K562 (cell line): Measurements from ENCODE around the gene TMEM117. TPM values are rescaled to one million over a fixed set of nuclear protein-coding genes. Genes with fewer than 3 reads are reported as not detected.

ENCODE experiments used
- ATAC-seq: fragments of 200-7000 bp; cut with Tn5 transposase; 3 replicates; pipeline ENCODE4 v1.9.1; 2020; ENCODE audit warnings: moderate library complexity
- BruUV-seq: library from RNA; stranded (reverse); fragments of 400-500 nt; replicated peaks from 2 replicates; lab custom pipeline; 2021; lab: Mats Ljungman, UMichigan
- CTCF ChIA-PET: fragments of 300-600 bp; formaldehyde crosslinking; extraction: SDS; loops from one replicate; lab custom pipeline; 2021; ENCODE audit warnings: low intra/inter-chr PET ratio; lab: Yijun Ruan, JAX
- POLR2A ChIA-PET: fragments of 300-600, 350-650 bp; sonication (Branson Sonifier 250); formaldehyde crosslinking; extraction: SDS; loops from one replicate; lab custom pipeline; 2021; ENCODE audit warnings: antibody characterized with exemption, inconsistent platforms; lab: Yijun Ruan, JAX
- DNase-seq, 4 experiments: peaks; one replicate each; pipeline versions ENCODE4 v3.0.0 to v3.0.0-alpha.2; 2011 to 2018; ENCODE audit warnings: low spot score in 3 of 4, mixed read lengths in 3 of 4; ENCODE audit errors: extremely low read depth in 1 of 4
- FAIRE-seq: peaks from 2 replicates; lab custom pipeline; 2011; peaks lifted over from hg19 to GRCh38; lab: Jason Lieb, UNC
- H2AFZ ChIP-seq: 2 replicates; pipeline ENCODE4 v1.6.0; 2011; ENCODE audit warnings: low read depth, low read length, control low read depth, inconsistent platforms
- H3K27ac ChIP-seq: fragments of 200-600 bp; 3 replicates; pipeline ENCODE4 v1.8.0; 2011; ENCODE audit warnings: low read depth, mild to moderate bottlenecking, control low read depth, inconsistent platforms, low read length, moderate library complexity, mixed read lengths; ENCODE audit errors: extremely low read depth
- H3K27me3 ChIP-seq, 2 experiments: fragments of 300-600 bp in 1 of 2; 2 replicates in 1 of 2; 3 replicates in 1 of 2; pipeline versions ENCODE4 v1.6.0 to v1.8.0; 2011; ENCODE audit warnings: inconsistent platforms in 2 of 2, low read length in 2 of 2, mild to moderate bottlenecking in 1 of 2, mixed read lengths in 1 of 2, moderate library complexity in 1 of 2; ENCODE audit not compliant: control insufficient read depth in 2 of 2, insufficient read depth in 2 of 2
- H3K36me3 ChIP-seq: fragments of 300-600 bp; 3 replicates; pipeline ENCODE4 v1.8.0; 2011; ENCODE audit warnings: mild to moderate bottlenecking, low read length, inconsistent platforms; ENCODE audit not compliant: control insufficient read depth, insufficient read depth
- H3K4me1 ChIP-seq, 2 experiments: fragments of 200-600 bp in 1 of 2; replicated peaks in 1 of 2; 2 replicates in 1 of 2; 3 replicates in 1 of 2; pipeline versions ENCODE4 v1.5.1 to v1.8.0; 2011; ENCODE audit warnings: inconsistent platforms in 2 of 2, low read length in 2 of 2, mild to moderate bottlenecking in 1 of 2, mixed read lengths in 1 of 2, moderate library complexity in 1 of 2; ENCODE audit not compliant: control insufficient read depth in 2 of 2, insufficient read depth in 2 of 2
- H3K4me2 ChIP-seq: 2 replicates; pipeline ENCODE4 v1.6.1; 2011; ENCODE audit warnings: low read length, control low read depth, inconsistent platforms, mixed read lengths; ENCODE audit not compliant: insufficient read depth
- H3K4me3 ChIP-seq: fragments of 200-600 bp; sonication (generic), shearing (Covaris generic); 2 replicates; pipeline ENCODE4 v1.5.1; 2016; ENCODE audit warnings: control low read depth, inconsistent platforms
- H3K79me2 ChIP-seq: fragments of 200-600 bp; 3 replicates; pipeline ENCODE4 v1.8.0; 2011; ENCODE audit warnings: low read length, inconsistent platforms; ENCODE audit not compliant: control insufficient read depth, insufficient read depth
- H3K9ac ChIP-seq, 2 experiments: 2 replicates each; pipeline versions ENCODE4 v1.6.0 to v1.6.1; 2011; ENCODE audit warnings: low read depth in 2 of 2, low read length in 2 of 2, control low read depth in 1 of 2, inconsistent platforms in 1 of 2, mild to moderate bottlenecking in 1 of 2, mixed read lengths in 1 of 2; ENCODE audit not compliant: insufficient read depth in 1 of 2
- H3K9me1 ChIP-seq: one replicate; pipeline ENCODE4 v1.6.0; 2011; ENCODE audit warnings: inconsistent platforms, mild to moderate bottlenecking, low read length, moderate library complexity; ENCODE audit not compliant: control insufficient read depth, insufficient read depth
- H3K9me3 ChIP-seq: replicated peaks from 2 replicates; pipeline ENCODE4 v1.5.1; 2011; ENCODE audit warnings: low read depth, low read length, inconsistent platforms; ENCODE audit not compliant: control insufficient read depth, insufficient read depth
- H4K20me1 ChIP-seq: replicated peaks from 2 replicates; pipeline ENCODE4 v1.6.1; 2011; ENCODE audit warnings: low read length, inconsistent platforms, mixed read lengths; ENCODE audit not compliant: control insufficient read depth, insufficient read depth
- CHD4 ChIP-seq: fragments of 200-600 bp; sonication (generic); IDR thresholded peaks from 3 replicates; pipeline ENCODE4 v1.6.1; 2012; ENCODE audit warnings: low read depth, mild to moderate bottlenecking, mixed read lengths, low read length, inconsistent platforms; ENCODE audit not compliant: insufficient read depth, insufficient replicate concordance, poor library complexity, severe bottlenecking
- GATAD2A ChIP-seq: fragments of 450-650 bp; IDR thresholded peaks from 2 replicates; pipeline ENCODE4 v1.6.1; 2017
- HDAC8 ChIP-seq: fragments of 450-650 bp; IDR thresholded peaks from 2 replicates; pipeline ENCODE4 v1.6.1; 2016; ENCODE audit warnings: mild to moderate bottlenecking, missing genetic modification characterization, moderate library complexity, missing compliant biosample characterization
- ILF3 ChIP-seq: fragments of 450-650 bp; IDR thresholded peaks from 2 replicates; pipeline ENCODE4 v1.6.1; 2018; ENCODE audit warnings: antibody characterized with exemption, mild to moderate bottlenecking, moderate library complexity, borderline replicate concordance
- POLR3A ChIP-seq: IDR thresholded peaks from 2 replicates; pipeline ENCODE4 v1.6.1; 2011; ENCODE audit warnings: borderline replicate concordance, mild to moderate bottlenecking, moderate library complexity; ENCODE audit not compliant: insufficient read length, insufficient read depth; ENCODE audit errors: extremely low read depth
- RAD21 ChIP-seq, 2 experiments: fragments of 250-450 bp in 1 of 2; fragments of 450-650 bp in 1 of 2; sonication (Bioruptor Pico) in 1 of 2; formaldehyde crosslinking in 1 of 2; IDR thresholded peaks in 1 of 2; conservative IDR thresholded peaks in 1 of 2; 2 replicates each; pipeline versions ENCODE4 v1.4.0 to v1.8.0; 2020 to 2022; ENCODE audit warnings: mild to moderate bottlenecking in 2 of 2, moderate library complexity in 1 of 2
- SMC3 ChIP-seq: conservative IDR thresholded peaks from 2 replicates; pipeline ENCODE4 v1.6.1; 2011; ENCODE audit warnings: low read depth, low read length, improper control_type of control experiment; ENCODE audit not compliant: insufficient read depth
- STAG1 ChIP-seq: sonication (generic); formaldehyde crosslinking; IDR thresholded peaks from 2 replicates; pipeline ENCODE4 v1.5.0; 2020; ENCODE audit warnings: missing genetic modification reagents, borderline replicate concordance
- STAT5B ChIP-seq: fragments of 250-450 bp; sonication (Bioruptor Pico); IDR thresholded peaks from 2 replicates; pipeline ENCODE4 v1.8.0; 2021; ENCODE audit warnings: mild to moderate bottlenecking, inconsistent platforms
- ZKSCAN3 ChIP-seq: fragments of 250-450 bp; sonication (Bioruptor Pico); IDR thresholded peaks from 2 replicates; pipeline ENCODE4 v1.4.0; 2020
- ZNF224 ChIP-seq: sonication (generic); formaldehyde crosslinking; IDR thresholded peaks from 2 replicates; pipeline ENCODE4 v1.8.0; 2022; ENCODE audit warnings: mild to moderate bottlenecking, missing genetic modification reagents
- ZNF23 ChIP-seq: fragments of 250-450 bp; sonication (Bioruptor Pico); IDR thresholded peaks from 2 replicates; pipeline ENCODE4 v1.4.0; 2020; ENCODE audit warnings: mild to moderate bottlenecking
- ZNF354B ChIP-seq: fragments of 250-450 bp; sonication (Bioruptor Pico); IDR thresholded peaks from 2 replicates; pipeline ENCODE4 v1.4.0; 2020
- ZNF444 ChIP-seq: fragments of 250-450 bp; sonication (Bioruptor Pico); IDR thresholded peaks from 2 replicates; pipeline ENCODE4 v1.4.0; 2020; ENCODE audit warnings: mild to moderate bottlenecking, moderate library complexity
- ZNF695 ChIP-seq: fragments of 450-650 bp; formaldehyde crosslinking; IDR thresholded peaks from 2 replicates; pipeline ENCODE4 v1.4.0; 2020; ENCODE audit warnings: mild to moderate bottlenecking, moderate library complexity
- ZNF764 ChIP-seq: fragments of 250-450 bp; sonication (Bioruptor Pico); IDR thresholded peaks from 2 replicates; pipeline ENCODE4 v1.4.0; 2020; ENCODE audit warnings: low read depth, mild to moderate bottlenecking, moderate library complexity
- WGBS: fragments of 100-300 bp; shearing (Covaris generic); methylation state at CpG from one replicate; pipeline ENCODE4 v1.1.6; 2016; ENCODE audit warnings: low coverage, mixed read lengths; ENCODE audit not compliant: insufficient coverage; ENCODE audit errors: missing lambda C conversion rate; 5-methylcytosine and 5-hydroxymethylcytosine counted together
- in situ Hi-C: fragments of 300-500 bp; cut with MboI; formaldehyde crosslinking; loops from 4 replicates; pipeline ENCODE4 v1.15.0; 2018; ENCODE audit warnings: inconsistent platforms, mixed read lengths
- intact Hi-C: fragments of 100-400 bp; cut with micrococcal nuclease; formaldehyde crosslinking; loops from 2 replicates; pipeline ENCODE4 v1.14.2; 2022
- polyA plus RNA-seq, 8 experiments: library from polyadenylated mRNA; depleted of rRNA in 4 of 8; stranded (reverse) in 5 of 8; unstranded in 3 of 8; fragments of >200 nt; fragmentation: Nextera tagmentation in 2 of 8; fragmentation: Illumina TruSeq in 1 of 8; extraction: Ambion mirVana in 2 of 8; extraction: Trizol in 1 of 8; gene quantifications; 2 replicates each; pipeline versions ENCODE4 v1.2.1 to v1.2.3, GENCODE V29; 2011 to 2014; ENCODE audit warnings: inconsistent platforms in 1 of 8, missing spikeins in 1 of 8
- total RNA-seq, 7 experiments: library from RNA; depleted of rRNA in 6 of 7; stranded (reverse); fragments of >200 nt in 6 of 7; fragmentation: Illumina TruSeq in 2 of 7; extraction: Trizol in 2 of 7; gene quantifications; 2 replicates each; pipeline versions ENCODE4 v1.2.1 to v1.2.3, GENCODE V29; 2011 to 2021; ENCODE audit warnings: low replicate concordance in 1 of 7
- TF ChIP-seq, protein P1 (sequence below): fragments of 250-450 bp; sonication (Bioruptor Pico); IDR thresholded peaks from 2 replicates; pipeline ENCODE4 v1.8.0; 2021; ENCODE audit warnings: mild to moderate bottlenecking, moderate library complexity
- TF ChIP-seq, protein P2 (sequence below): fragments of 450-650 bp; formaldehyde crosslinking; conservative IDR thresholded peaks from 2 replicates; pipeline ENCODE4 v1.4.0; 2022; ENCODE audit warnings: mild to moderate bottlenecking, missing genetic modification characterization

TMEM117 gene
- total and polyA plus RNA-seq, 9 of the 15 experiments (the other 6 are each of a cell fraction or from before 2014, with no cell fraction given), result 0.31 to 2.8 (median 1.0) TPM

DNA sequence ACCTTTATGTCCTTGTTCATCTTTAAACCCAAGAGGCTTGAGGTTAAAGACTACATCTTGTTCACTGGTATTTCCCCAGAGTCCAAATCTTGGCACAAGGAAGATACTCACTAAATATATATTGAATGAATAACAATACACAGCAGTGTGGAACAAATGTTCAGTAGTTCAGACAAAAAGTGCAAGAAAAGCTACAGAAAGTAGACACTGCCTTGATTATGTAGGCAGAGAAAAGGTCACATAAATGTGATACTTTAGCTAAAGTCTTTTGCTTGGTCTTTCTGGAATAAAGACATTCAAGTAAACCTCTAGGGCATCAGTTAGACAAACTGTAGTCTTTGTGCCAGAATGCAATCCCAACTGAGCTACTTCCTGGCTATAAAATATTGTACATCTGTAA is 157.0 kb downstream of the TMEM117 start (continued):
- no peak for TF ChIP-seq POLR3A
- no peak for TF ChIP-seq ZNF695 (CRISPR knock-in tag)
- no peak for TF ChIP-seq ZNF354B (CRISPR knock-in tag)
- TF ChIP-seq, protein P1, sequence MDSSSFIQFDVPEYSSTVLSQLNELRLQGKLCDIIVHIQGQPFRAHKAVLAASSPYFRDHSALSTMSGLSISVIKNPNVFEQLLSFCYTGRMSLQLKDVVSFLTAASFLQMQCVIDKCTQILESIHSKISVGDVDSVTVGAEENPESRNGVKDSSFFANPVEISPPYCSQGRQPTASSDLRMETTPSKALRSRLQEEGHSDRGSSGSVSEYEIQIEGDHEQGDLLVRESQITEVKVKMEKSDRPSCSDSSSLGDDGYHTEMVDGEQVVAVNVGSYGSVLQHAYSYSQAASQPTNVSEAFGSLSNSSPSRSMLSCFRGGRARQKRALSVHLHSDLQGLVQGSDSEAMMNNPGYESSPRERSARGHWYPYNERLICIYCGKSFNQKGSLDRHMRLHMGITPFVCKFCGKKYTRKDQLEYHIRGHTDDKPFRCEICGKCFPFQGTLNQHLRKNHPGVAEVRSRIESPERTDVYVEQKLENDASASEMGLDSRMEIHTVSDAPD (CRISPR knock-in tag), result no peak
- no peak for TF ChIP-seq ZNF23 (CRISPR knock-in tag)
- no peak for TF ChIP-seq GATAD2A
- TF ChIP-seq, protein P2, sequence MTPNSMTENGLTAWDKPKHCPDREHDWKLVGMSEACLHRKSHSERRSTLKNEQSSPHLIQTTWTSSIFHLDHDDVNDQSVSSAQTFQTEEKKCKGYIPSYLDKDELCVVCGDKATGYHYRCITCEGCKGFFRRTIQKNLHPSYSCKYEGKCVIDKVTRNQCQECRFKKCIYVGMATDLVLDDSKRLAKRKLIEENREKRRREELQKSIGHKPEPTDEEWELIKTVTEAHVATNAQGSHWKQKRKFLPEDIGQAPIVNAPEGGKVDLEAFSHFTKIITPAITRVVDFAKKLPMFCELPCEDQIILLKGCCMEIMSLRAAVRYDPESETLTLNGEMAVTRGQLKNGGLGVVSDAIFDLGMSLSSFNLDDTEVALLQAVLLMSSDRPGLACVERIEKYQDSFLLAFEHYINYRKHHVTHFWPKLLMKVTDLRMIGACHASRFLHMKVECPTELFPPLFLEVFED (CRISPR knock-in tag), result no peak

DNA sequence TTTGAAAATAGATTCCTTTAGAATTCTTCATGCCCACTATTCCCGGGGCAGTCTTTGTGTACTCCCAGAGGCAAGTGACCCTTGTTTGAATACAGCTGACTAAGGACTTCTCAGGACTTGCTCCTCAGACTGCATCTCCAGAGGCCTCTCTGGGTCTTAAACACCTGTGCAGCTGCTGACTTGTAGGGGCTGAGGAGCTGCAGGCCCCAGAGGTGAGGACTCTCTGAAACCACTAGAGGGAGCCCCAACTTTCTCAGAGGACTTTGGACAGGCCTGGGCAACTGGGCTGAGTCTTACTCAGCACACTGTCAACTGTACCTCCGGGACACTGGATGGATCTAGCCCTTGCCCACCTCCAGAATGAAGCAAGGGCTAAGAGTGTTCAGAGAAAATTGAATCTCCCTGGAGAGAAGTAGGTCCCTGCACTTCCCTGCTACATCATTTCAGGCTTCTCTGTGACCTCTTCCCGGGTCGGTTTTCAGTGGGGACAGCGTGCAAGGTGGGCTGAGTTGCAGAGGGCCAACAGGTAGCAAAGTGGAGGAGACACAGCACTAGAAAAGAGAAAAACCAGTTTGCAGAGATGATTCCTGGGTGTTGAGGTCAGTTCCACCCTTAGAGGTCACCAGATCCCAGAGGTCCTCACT is 164.6 kb downstream of the TMEM117 start:
- Histone ChIP-seq H3K27ac (no peak overlapping the region), H4K20me1 (no peaks in the 10 kb centered on the region), H3K9me1 (no peaks in the 10 kb centered on the region), H3K79me2 (no peaks in the 10 kb centered on the region), H3K9ac (no peak overlapping the region), H2AFZ (no peak overlapping the region), H3K27me3 (no peaks in the 10 kb centered on the region), H3K4me2 (no peak overlapping the region), H3K36me3 (no peaks in the 10 kb centered on the region), H3K4me3 (no peak overlapping the region), H3K4me1 (no peaks in the 10 kb centered on the region), H3K9me3 (no peaks in the 10 kb centered on the region)
- peak; percentile 98 for ATAC-seq
- BruUV-seq, result no TSS peak
- ChIA-PET CTCF (interaction anchor here (1.1 kb wide), 1 partner anchor 931 kb away, joined by 3 read pairs; no protein-coding TSS in a partner anchor), POLR2A (no interaction called here)
- in situ Hi-C loops, result loop anchor here (25.0 kb wide), 1 partner anchor 937 kb away; no protein-coding TSS in a partner anchor
- intact Hi-C loops, result no loop called here
- peak; percentile 24 to 70 (median 35) for DNase-seq
- WGBS, result 7% methylated on average over 5 of the region's 5 CpGs
- peak; percentile 63 for FAIRE-seq
- TF ChIP-seq SMC3 (0 out of 2 replicates have a peak, but pooled peaks have one; percentile 33), STAT5B (no peak), ILF3 (no peak), ZNF444 (CRISPR knock-in tag) (no peak), ZKSCAN3 (CRISPR knock-in tag) (no peak), RAD21 (CRISPR knock-in tag; conservative IDR thresholded peaks at IDR 0.05 in 1 of 2, IDR thresholded peaks at IDR 0.05 in 1 of 2) (peak; percentile 19 to 49; a peak in 3 of 4 replicates), CHD4 (no peak), ZNF224 (CRISPR knock-in tag) (no peak), HDAC8 (no peak), ZNF764 (CRISPR knock-in tag) (no peak), STAG1 (no peak)
